Hepatocyte (in vitro differentiated cells): ENCODE measurements around the gene PM20D2.

ENCODE experiments used
- CTCF ChIP-seq: fragments of 200-600 bp; sonication (generic); IDR thresholded peaks from 2 replicates; pipeline ENCODE4 v1.5.1; 2016; ENCODE audit warnings: antibody characterized with exemption, mild to moderate bottlenecking; ENCODE audit not compliant: poor library complexity
- EZH2phosphoT487 ChIP-seq: fragments of 200-600 bp; sonication (generic); IDR thresholded peaks from one replicate; pipeline ENCODE4 v1.6.1; 2018; ENCODE audit warnings: antibody characterized with exemption, mild to moderate bottlenecking, low read depth, moderate library complexity; ENCODE audit not compliant: unreplicated experiment, severe bottlenecking

- TF ChIP-seq CTCF, result no peak
- no peak for TF ChIP-seq EZH2phosphoT487
Observed at GRCh38 chr6:89140347-89141156, 5.3 kb upstream of the PM20D2 start.
